SK-N-SH (cell line): Measurements from ENCODE around the gene SCGB1C1. TPM values are rescaled to one million over a fixed set of nuclear protein-coding genes. Genes with fewer than 3 reads are reported as not detected.

ENCODE experiments used
- CTCF ChIA-PET: fragments of 300-600, 350-600 bp; formaldehyde crosslinking; extraction: SDS; loops from one replicate; lab custom pipeline; 2021; lab: Yijun Ruan, JAX
- POLR2A ChIA-PET: fragments of 350-600 bp; sonication (Branson Sonifier 250); formaldehyde crosslinking; extraction: SDS; loops from one replicate; lab custom pipeline; 2020; ENCODE audit warnings: antibody characterized with exemption, inconsistent platforms; lab: Yijun Ruan, JAX
- DNase-seq: peaks from one replicate; pipeline ENCODE4 v3.0.0; 2012
- H2AFZ ChIP-seq: fragments of 200-600 bp; sonication (generic); 2 replicates; pipeline ENCODE4 v1.8.1; 2016; ENCODE audit warnings: antibody characterized with exemption, mild to moderate bottlenecking, low read depth
- H3F3A ChIP-seq: fragments of 200-600 bp; sonication (generic); replicated peaks from 2 replicates; pipeline ENCODE3; 2016; ENCODE audit warnings: antibody characterized with exemption, mild to moderate bottlenecking; ENCODE audit not compliant: insufficient read depth
- H3K27ac ChIP-seq, 2 experiments: fragments of 200-500 bp in 1 of 2; fragments of 200-600 bp in 1 of 2; sonication (Bioruptor generic) in 1 of 2; sonication (generic), shearing (Covaris generic) in 1 of 2; 2 replicates each; pipeline versions ENCODE4 v1.5.1 to v1.6.1; 2014 to 2016; ENCODE audit warnings: low read depth in 2 of 2, inconsistent platforms in 1 of 2, low read length in 1 of 2, mild to moderate bottlenecking in 1 of 2, mixed read lengths in 1 of 2
- H3K27me3 ChIP-seq: fragments of 200-600 bp; sonication (generic), shearing (Covaris generic); 2 replicates; pipeline ENCODE4 v1.6.1; 2016; ENCODE audit warnings: mixed run types; ENCODE audit not compliant: insufficient read depth
- H3K36me3 ChIP-seq, 2 experiments: fragments of 200-500 bp in 1 of 2; fragments of 200-600 bp in 1 of 2; sonication (Bioruptor generic) in 1 of 2; sonication (generic) in 1 of 2; replicated peaks in 1 of 2; 2 replicates each; pipeline versions ENCODE3 to v1.5.1; 2014 to 2016; ENCODE audit warnings: low read length in 1 of 2, mild to moderate bottlenecking in 1 of 2; ENCODE audit not compliant: insufficient read depth in 2 of 2, control insufficient read depth in 1 of 2
- H3K4me1 ChIP-seq, 2 experiments: fragments of 200-500 bp in 1 of 2; fragments of 200-600 bp in 1 of 2; sonication (Bioruptor generic) in 1 of 2; sonication (generic), shearing (Covaris generic) in 1 of 2; 2 replicates each; pipeline versions ENCODE4 v1.5.1 to v1.6.1; 2014 to 2016; ENCODE audit warnings: low read depth in 1 of 2, low read length in 1 of 2, mixed run types in 1 of 2; ENCODE audit not compliant: insufficient read depth in 2 of 2, control insufficient read depth in 1 of 2
- H3K4me2 ChIP-seq: fragments of 200-600 bp; sonication (generic), shearing (Covaris generic); 2 replicates; pipeline ENCODE4 v1.6.1; 2017; ENCODE audit warnings: mixed run types
- H3K4me3 ChIP-seq, 2 experiments: fragments of 200-500 bp in 1 of 2; fragments of 200-600 bp in 1 of 2; sonication (Bioruptor generic) in 1 of 2; sonication (generic), shearing (Covaris generic) in 1 of 2; 2 replicates each; pipeline versions ENCODE4 v1.5.1 to v1.8.1; 2014 to 2016; ENCODE audit warnings: low read depth in 2 of 2, inconsistent platforms in 1 of 2, low read length in 1 of 2, mild to moderate bottlenecking in 1 of 2, mixed read lengths in 1 of 2, moderate library complexity in 1 of 2
- H3K79me2 ChIP-seq: fragments of 200-600 bp; sonication (generic); 2 replicates; pipeline ENCODE4 v1.8.1; 2017; ENCODE audit warnings: mild to moderate bottlenecking; ENCODE audit not compliant: insufficient read depth
- H3K9ac ChIP-seq: fragments of 200-600 bp; sonication (generic); 2 replicates; pipeline ENCODE4 v1.6.1; 2017; ENCODE audit warnings: mixed run types
- H3K9me2 ChIP-seq: fragments of 200-600 bp; sonication (generic); 2 replicates; pipeline ENCODE4 v1.6.1; 2017; ENCODE audit warnings: mixed run types
- H3K9me3 ChIP-seq: fragments of 200-600 bp; sonication (generic); 2 replicates; pipeline ENCODE4 v1.6.1; 2017; ENCODE audit warnings: mixed run types, mild to moderate bottlenecking, moderate library complexity
- H4K20me1 ChIP-seq: fragments of 200-600 bp; sonication (generic); 2 replicates; pipeline ENCODE4 v1.6.1; 2017; ENCODE audit warnings: mild to moderate bottlenecking, mixed run types; ENCODE audit not compliant: insufficient read depth
- CTCF ChIP-seq: fragments of 200-600 bp; sonication (generic); IDR thresholded peaks from 2 replicates; pipeline ENCODE4 v1.6.1; 2017; ENCODE audit warnings: antibody characterized with exemption, mild to moderate bottlenecking, moderate library complexity
- FOSL2 ChIP-seq: IDR thresholded peaks from 2 replicates; pipeline ENCODE4 v1.4.0; 2012; ENCODE audit warnings: low read depth, mild to moderate bottlenecking, moderate library complexity, borderline replicate concordance
- FOXJ3 ChIP-seq: sonication (generic); formaldehyde crosslinking; IDR thresholded peaks from 2 replicates; pipeline ENCODE4 v1.5.1; 2020; ENCODE audit warnings: mild to moderate bottlenecking, missing genetic modification reagents
- GABPA ChIP-seq: IDR thresholded peaks from 2 replicates; pipeline ENCODE4 v1.4.0; 2012; ENCODE audit warnings: low read depth, mild to moderate bottlenecking
- GATA2 ChIP-seq: sonication (generic); formaldehyde crosslinking; IDR thresholded peaks from 2 replicates; pipeline ENCODE4 v1.5.0; 2020; ENCODE audit warnings: mild to moderate bottlenecking, missing genetic modification reagents
- MXI1 ChIP-seq: IDR thresholded peaks from 2 replicates; pipeline ENCODE4 v1.6.1; 2012; ENCODE audit warnings: mild to moderate bottlenecking, low read depth, low read length, improper control_type of control experiment
- NFIC ChIP-seq: IDR thresholded peaks from 2 replicates; pipeline ENCODE4 v1.4.0; 2012; ENCODE audit warnings: borderline replicate concordance
- PBX3 ChIP-seq: IDR thresholded peaks from 2 replicates; pipeline ENCODE4; 2012
- RCOR1 ChIP-seq: fragments of 150-350 bp; IDR thresholded peaks from 2 replicates; pipeline ENCODE4 v1.6.1; 2017; ENCODE audit warnings: antibody characterized with exemption, low read length
- REST ChIP-seq: IDR thresholded peaks from 2 replicates; pipeline ENCODE4 v1.6.1; 2012; ENCODE audit warnings: mild to moderate bottlenecking, low read depth, low read length, moderate library complexity
- RFX5 ChIP-seq: IDR thresholded peaks from 2 replicates; pipeline ENCODE4 v1.6.1; 2012; ENCODE audit warnings: mild to moderate bottlenecking, improper control_type of control experiment, low read length
- SIN3A ChIP-seq: IDR thresholded peaks from 2 replicates; pipeline ENCODE4 v1.6.1; 2012; ENCODE audit warnings: low read depth, mild to moderate bottlenecking, low read length, moderate library complexity, borderline replicate concordance
- SMC3 ChIP-seq: IDR thresholded peaks from 2 replicates; pipeline ENCODE4 v1.6.1; 2012; ENCODE audit warnings: low read depth, low read length, improper control_type of control experiment
- TCF12 ChIP-seq: IDR thresholded peaks from 2 replicates; pipeline ENCODE4 v1.4.0; 2012
- USF2 ChIP-seq: fragments of 150-350 bp; IDR thresholded peaks from 2 replicates; pipeline ENCODE4 v1.6.1; 2017; ENCODE audit warnings: antibody characterized with exemption, low read length, low read depth, borderline replicate concordance
- YY1 ChIP-seq: IDR thresholded peaks from 2 replicates; pipeline ENCODE4 v1.4.0; 2012; ENCODE audit warnings: low read depth, mild to moderate bottlenecking
- WGBS: methylation state at CpG from one replicate; pipeline ENCODE4 v1.1.6; 2017; ENCODE audit warnings: low lambda C conversion rate; 5-methylcytosine and 5-hydroxymethylcytosine counted together
- polyA plus RNA-seq, 3 experiments: library from polyadenylated mRNA; depleted of rRNA; stranded (reverse); fragments of >200 nt; gene quantifications; 2 replicates each; pipeline ENCODE4 v1.2.3, GENCODE V29; 2012

Gene SCGB1C1
- polyA plus RNA-seq, 1 of the 3 experiments (the other 2 are of a cell fraction): not detected

- no peak for DNase-seq
- POLR2A ChIA-PET: no interaction called here
- WGBS: 89% methylated on average over 13 of the region's 15 CpGs
- Histone ChIP-seq H3K9ac (no peak overlapping the region), H4K20me1 (peaks cover 40% of the 10 kb centered on the region), H3K9me2 (no peaks in the 10 kb centered on the region), H3K4me2 (no peak overlapping the region)
- TF ChIP-seq GABPA (no peak), CTCF (no peak), TCF12 (no peak), RCOR1 (no peak), GATA2 (CRISPR knock-in tag) (no peak), PBX3 (no peak), SIN3A (no peak), SMC3 (no peak), YY1 (no peak), FOXJ3 (no peak), REST (no peak), NFIC (no peak), FOSL2 (no peak), MXI1 (no peak), RFX5 (no peak), USF2 (no peak)
- TF ChIP-seq, all 33 proteins: peak for 0
- Histone ChIP-seq H3K27me3 (no peaks in the 10 kb centered on the region), H3K27ac (no peak overlapping the region), H3K4me3 (no peak overlapping the region), H3F3A (no peaks in the 10 kb centered on the region), H3K36me3 (peaks cover 27 to 33% of the 10 kb centered on the region in 2 experiments), H2AFZ (no peak overlapping the region), H3K79me2 (peaks cover 37% of the 10 kb centered on the region), H3K4me1 (peaks cover 6 to 13% of the 10 kb centered on the region in 2 experiments; a peak in 2 of 4 replicates), H3K9me3 (no peaks in the 10 kb centered on the region)
- CTCF ChIA-PET: no interaction called here
These were observed 9.1 kb downstream of the SCGB1C1 start for GRCh38 chr11:201966-202365.
